HepG2 (cell line): ENCODE results near the gene NRG3.

Experiments
- HINFP ChIP-seq: sonication (generic); formaldehyde crosslinking; IDR thresholded peaks from 2 replicates; pipeline ENCODE4 v1.4.0; 2020; ENCODE audit warnings: low read depth, mild to moderate bottlenecking, missing genetic modification reagents
- NCOA1 ChIP-seq: sonication (generic); formaldehyde crosslinking; IDR thresholded peaks from 2 replicates; pipeline ENCODE4 v1.9.0; 2021; ENCODE audit warnings: missing genetic modification reagents
- ZNF550 ChIP-seq: sonication (generic); formaldehyde crosslinking; IDR thresholded peaks from 2 replicates; pipeline ENCODE4 v1.4.0; 2020; ENCODE audit warnings: mild to moderate bottlenecking, missing genetic modification reagents, borderline replicate concordance

GRCh38 chr10:81874875-81875466 is at the start of gene NRG3:
- TF ChIP-seq ZNF550 (CRISPR knock-in tag) (no peak), HINFP (CRISPR knock-in tag) (no peak), NCOA1 (CRISPR knock-in tag) (no peak)
